GM20000 (cell line): ENCODE results near the gene DNAH5.

Experiments
- DNase-seq: peaks from one replicate; pipeline ENCODE4 v3.0.0; 2012; ENCODE audit warnings: low spot score
- CTCF ChIP-seq: IDR thresholded peaks from 2 replicates; pipeline ENCODE4 v1.5.1; 2012; ENCODE audit warnings: mild to moderate bottlenecking, control low read depth; ENCODE audit errors: extremely low read depth, missing control alignments

The DNAH5 gene

GRCh38 chr5:13735691-13736090, 208.8 kb downstream of the DNAH5 start:
- DNase-seq: no peak
- TF ChIP-seq CTCF: no peak

GRCh38 chr5:13731121-13731628, 213.3 kb downstream of the DNAH5 start:
- no peak for DNase-seq
- no peak for TF ChIP-seq CTCF

GRCh38 chr5:13708906-13709305, 235.6 kb downstream of the DNAH5 start:
- no peak for DNase-seq
- TF ChIP-seq CTCF: no peak

GRCh38 chr5:13708432-13708831, 236.1 kb downstream of the DNAH5 start:
- no peak for DNase-seq
- TF ChIP-seq CTCF: no peak

GRCh38 chr5:13704396-13704795, 240.1 kb downstream of the DNAH5 start:
- DNase-seq: no peak
- no peak for TF ChIP-seq CTCF

- no peak for TF ChIP-seq CTCF
- no peak for DNase-seq
Measured at GRCh38 chr5:13700626-13701025, 243.9 kb downstream of the DNAH5 start.

- TF ChIP-seq CTCF: no peak
- DNase-seq: no peak
Measured at GRCh38 chr5:13698885-13699284, 245.6 kb downstream of the DNAH5 start.
